ENCODE measurements around the gene UBASH3B.

GRCh38 chr11:122727101-122727929 is 71.8 kb downstream of the UBASH3B start:
- no peak for TF ChIP-seq CTCF (IDR thresholded peaks at IDR 0.05)
- TF ChIP-seq POLR2A (IDR thresholded peaks at IDR 0.05) = no peak
